K562 treated with DMSO at 1 percent for 12 hours (cell line): Measurements from ENCODE around the gene DDX42. TPM values are rescaled to one million over a fixed set of nuclear protein-coding genes. Genes with fewer than 3 reads are reported as not detected.

Experiments
- total RNA-seq: library from RNA; unstranded; fragments of 300-600 nt; gene quantifications from 2 replicates; pipeline ENCODE4 v1.2.3, GENCODE V29; 2022; ENCODE audit not compliant: insufficient read depth

Gene DDX42, protein sequence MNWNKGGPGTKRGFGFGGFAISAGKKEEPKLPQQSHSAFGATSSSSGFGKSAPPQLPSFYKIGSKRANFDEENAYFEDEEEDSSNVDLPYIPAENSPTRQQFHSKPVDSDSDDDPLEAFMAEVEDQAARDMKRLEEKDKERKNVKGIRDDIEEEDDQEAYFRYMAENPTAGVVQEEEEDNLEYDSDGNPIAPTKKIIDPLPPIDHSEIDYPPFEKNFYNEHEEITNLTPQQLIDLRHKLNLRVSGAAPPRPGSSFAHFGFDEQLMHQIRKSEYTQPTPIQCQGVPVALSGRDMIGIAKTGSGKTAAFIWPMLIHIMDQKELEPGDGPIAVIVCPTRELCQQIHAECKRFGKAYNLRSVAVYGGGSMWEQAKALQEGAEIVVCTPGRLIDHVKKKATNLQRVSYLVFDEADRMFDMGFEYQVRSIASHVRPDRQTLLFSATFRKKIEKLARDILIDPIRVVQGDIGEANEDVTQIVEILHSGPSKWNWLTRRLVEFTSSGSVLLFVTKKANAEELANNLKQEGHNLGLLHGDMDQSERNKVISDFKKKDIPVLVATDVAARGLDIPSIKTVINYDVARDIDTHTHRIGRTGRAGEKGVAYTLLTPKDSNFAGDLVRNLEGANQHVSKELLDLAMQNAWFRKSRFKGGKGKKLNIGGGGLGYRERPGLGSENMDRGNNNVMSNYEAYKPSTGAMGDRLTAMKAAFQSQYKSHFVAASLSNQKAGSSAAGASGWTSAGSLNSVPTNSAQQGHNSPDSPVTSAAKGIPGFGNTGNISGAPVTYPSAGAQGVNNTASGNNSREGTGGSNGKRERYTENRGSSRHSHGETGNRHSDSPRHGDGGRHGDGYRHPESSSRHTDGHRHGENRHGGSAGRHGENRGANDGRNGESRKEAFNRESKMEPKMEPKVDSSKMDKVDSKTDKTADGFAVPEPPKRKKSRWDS
- 21.4 and 68.9 TPM in 2 replicates for total RNA-seq

DNA sequence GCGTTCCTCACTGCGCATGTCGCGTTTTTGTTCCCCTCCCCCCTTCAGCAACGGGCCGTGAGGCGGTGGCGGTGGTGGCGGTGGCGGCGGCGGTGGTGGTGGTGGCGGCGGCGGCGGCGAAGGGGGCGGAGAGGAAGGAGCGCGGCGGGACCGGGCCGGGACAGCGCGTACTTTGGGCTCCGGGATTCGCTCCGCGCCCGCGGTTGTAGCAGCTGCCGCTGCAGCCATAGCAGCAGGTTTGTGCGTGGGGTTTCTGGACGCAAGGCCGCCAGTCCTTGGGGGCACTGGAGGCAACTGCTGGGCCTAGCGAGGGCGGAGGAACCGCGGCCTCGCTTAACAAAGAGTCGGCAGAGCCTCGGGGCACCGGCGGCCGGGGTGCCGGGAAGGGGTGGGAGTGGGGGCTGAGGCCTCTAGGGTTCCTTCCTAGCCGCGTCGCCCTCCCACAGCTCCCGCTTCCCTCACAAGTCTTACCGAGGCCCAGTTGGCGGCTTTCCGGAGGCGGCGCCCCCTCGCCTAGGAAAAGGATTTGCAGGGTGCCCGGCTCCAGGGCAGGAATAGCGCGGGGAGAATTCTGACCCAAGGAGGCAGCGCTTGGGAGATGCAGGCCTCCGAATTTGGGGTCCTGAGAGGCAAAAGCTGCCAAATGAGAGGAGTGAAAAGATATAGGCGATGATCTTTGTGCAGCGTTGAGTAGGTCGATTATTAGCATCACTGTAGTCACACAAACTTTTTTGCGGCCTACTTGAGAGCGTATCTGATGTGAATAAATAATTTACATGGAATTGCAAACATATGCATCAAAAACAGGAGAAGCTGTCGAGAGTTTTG is at the start of gene DDX42:
Gene DDX42, plus strand, starts transcription at position 30 of the 828 bp plus-strand sequence. CDS start 12,880 bp downstream, outside the sequence.

DNA sequence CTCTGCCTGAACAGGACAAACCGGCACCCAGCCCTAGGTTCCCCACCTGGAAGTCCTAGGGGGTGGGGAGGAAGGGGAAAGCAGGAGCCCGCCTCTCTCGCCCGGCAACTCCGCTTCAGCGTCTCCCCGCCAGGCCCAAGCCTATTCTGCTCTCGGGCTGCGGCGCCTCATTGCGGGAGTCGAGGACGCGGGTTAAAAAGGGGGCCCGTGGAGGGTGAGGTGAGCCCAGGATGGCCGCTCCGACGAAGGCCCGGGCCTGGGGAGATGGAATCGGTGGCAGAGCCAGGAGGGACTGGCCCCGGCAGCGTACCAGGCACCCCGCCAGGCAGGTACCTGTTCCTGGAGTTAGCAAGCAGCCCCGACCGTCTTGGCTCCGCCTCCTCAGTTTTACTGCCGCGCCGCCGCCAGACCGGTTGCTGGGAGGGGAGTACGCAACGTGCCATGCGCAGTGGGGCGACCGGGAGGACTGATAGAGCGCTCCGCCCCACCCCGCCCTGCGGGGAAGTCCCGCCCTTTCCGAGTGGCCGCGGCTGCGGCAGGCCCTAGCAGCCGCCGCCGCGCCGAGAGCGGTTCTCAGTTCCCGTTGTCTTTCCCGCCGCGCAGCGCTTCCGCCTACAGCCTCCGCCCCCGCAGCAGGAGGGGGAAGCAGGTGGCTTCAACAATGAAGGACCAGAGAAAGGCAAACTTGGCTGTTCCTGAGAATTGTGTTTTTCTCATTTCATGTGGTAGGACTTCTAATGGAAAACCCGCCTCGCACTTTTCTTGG is 32.4 kb upstream of the DDX42 start, which contains the start of gene STRADA:
Gene STRADA, minus strand, starts transcription at position 392 of the 766 bp plus-strand sequence. CDS start 13,430 bp downstream, outside the sequence.

DNA sequence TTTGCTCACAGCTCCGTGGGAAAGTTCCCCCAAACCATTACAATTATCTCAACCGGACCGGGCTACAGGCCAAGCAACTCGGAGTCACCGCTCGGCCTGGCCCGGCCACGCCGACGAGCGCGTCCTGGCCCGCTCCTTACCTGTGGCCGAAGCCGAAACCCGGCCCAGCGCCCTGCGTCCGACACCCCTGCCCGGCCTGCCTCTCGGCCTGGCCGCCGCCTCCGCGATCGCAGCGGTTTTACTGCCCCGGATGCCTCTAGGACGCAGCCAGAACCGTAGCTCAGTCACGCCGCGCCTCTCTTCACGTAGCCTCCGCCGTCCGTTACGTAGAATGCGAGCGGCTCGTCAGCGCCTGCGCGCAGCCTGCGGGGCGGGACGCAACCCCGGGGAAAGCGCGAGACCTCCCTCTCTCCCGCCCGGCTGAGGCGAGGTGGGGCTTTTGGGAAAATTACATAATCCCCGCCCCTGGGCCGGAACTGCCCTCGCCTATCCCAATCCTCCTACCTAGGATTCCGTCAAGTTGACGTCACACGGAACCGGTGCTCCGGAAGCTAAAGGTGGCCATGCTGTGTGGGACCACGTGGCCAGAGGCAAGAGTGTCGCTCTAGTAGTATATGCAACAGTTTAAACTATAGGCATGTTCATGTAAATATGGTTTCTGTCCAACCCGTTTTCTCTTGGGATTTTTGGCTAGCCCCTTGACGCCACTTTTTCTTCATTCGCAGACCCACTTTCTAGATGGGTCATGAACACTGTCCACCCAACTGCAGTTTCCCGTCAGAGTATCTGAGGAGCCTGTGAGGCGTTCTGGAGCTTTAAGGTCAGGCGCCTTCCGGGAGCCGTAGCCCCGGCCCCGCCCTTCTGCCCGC is 464 bp upstream of the DDX42 start, which contains the start of gene CCDC47:
Gene CCDC47, minus strand, starts transcription at position 326 of the 869 bp plus-strand sequence. CDS start 7,422 bp downstream, outside the sequence.

DNA sequence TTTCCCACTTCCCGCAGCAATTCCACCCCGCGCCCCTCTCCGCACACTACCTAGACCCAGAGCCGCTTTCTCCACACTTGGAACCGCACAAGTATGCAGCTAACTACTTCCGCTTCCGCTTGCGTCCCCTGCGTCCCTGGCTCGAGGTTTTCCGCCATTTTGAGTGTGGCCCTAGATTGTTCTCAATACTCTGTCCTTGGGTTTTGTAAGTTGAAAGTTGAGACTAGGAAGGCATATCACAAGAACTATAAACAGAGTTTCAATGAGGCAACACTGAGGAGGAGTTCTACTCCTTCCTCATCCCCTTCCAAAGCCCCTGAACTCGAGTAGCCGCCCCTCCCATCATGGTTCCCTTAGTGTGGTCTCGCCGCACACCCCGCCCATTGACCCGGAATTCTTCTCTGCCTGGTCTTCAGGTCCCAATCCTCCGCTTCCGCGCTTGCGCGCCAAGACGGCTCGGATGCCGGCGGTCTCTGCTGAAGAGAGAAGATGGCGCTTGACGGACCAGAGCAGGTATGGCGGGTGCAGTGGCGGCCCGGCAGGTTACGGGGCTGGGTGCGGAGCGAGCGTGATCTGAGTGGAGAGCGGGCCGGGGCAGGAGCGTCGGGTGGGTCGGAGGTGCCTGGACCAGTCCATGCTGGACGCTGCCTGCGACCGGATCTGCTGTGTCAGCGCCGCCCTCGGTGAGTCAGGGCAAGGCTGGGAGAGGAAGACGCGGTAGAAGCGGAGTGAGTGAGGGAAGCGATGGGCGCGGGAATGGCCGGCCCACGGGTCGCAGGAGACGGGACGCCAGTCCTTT is 53.2 kb downstream of the DDX42 start, which contains the start of the genes FTSJ3 and PSMC5:
Gene FTSJ3, minus strand, starts transcription at position 662 of the 799 bp plus-strand sequence. CDS start 761 bp downstream, outside the sequence.
Gene PSMC5, plus strand, starts transcription at position 430 of the 799 bp plus-strand sequence. Its CDS starts 60 bp downstream, at position 490.

DNA sequence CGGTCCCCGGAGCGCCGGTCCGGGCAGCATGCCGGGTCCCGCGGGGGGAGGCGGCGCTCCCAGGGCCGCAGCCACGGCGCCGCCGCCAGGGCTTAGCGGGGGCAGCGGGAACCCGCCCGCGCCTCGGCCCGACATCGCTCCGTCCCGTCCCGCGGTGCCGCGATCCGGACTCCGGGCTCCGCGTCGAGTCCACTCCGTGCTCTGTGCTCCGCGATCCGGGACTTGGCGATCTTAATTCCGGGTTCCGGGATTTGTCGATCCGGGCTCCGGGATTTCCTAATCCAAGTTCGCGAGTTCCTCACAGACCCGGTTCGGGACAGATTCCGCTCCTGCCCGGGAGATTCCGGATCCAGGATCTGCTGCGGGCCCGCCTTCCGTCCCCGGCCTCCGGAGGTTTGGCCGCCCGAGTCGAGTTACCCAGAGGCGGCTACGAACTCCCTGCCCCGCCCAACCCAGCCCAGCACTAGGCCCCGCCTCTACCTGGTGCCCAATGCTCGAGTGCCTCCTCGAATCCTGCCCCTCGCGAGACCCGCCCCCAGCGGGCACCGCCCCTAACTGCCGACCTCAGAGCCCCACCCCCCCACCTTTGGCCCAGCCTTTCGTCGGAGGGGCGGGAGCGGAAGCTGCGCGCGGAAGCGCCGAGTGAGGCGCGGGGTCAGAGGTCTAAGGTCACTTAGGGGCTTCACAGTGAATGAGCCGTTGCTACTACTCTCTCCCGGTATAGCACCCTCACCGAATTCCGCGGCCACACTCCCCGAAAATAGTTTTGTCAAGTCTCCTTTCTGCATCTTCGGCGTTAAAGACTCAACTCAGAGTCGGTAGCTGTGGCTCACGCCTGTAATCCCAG is 68.8 kb downstream of the DDX42 start, which contains the start of gene SMARCD2:
Gene SMARCD2, minus strand, starts transcription at position 146 of the 847 bp plus-strand sequence. Its CDS starts 11 bp downstream, at position 135.

Other genes with a start within 250 kb of the DDX42 start
- gene DCAF7, start 223.7 kb upstream of the DDX42 start, total RNA-seq = 35.0 and 101 TPM in 2 replicates
- 39.9 and 42.0 TPM in 2 replicates for gene TACO1, start 173.3 kb upstream of the DDX42 start, total RNA-seq
- 13.4 and 29.5 TPM in 2 replicates for gene MAP3K3, start 151.8 kb upstream of the DDX42 start, total RNA-seq
- 3.1 and 3.3 TPM in 2 replicates for gene LIMD2, start 74.0 kb upstream of the DDX42 start, total RNA-seq
- 24.8 and 42.2 TPM in 2 replicates for gene STRADA, start 32.4 kb upstream of the DDX42 start, total RNA-seq
- gene CCDC47, start 573 bp upstream of the DDX42 start, total RNA-seq = 29.2 and 72.5 TPM in 2 replicates
- gene PSMC5, start 53.3 kb downstream of the DDX42 start, total RNA-seq = 136 and 182 TPM in 2 replicates
- 16.3 and 27.0 TPM in 2 replicates for gene FTSJ3, start 53.5 kb downstream of the DDX42 start, total RNA-seq
- gene SMARCD2, start 68.5 kb downstream of the DDX42 start, total RNA-seq = 58.2 and 91.2 TPM in 2 replicates
- 0.41 TPM in 1 of 2 replicates, not detected in the other for gene CSH2, start 99.5 kb downstream of the DDX42 start, total RNA-seq
- gene GH2, start 107.8 kb downstream of the DDX42 start, total RNA-seq = not detected in 2 replicates
- gene CSH1, start 122.4 kb downstream of the DDX42 start, total RNA-seq = not detected in 2 replicates
- gene CSHL1, start 137.1 kb downstream of the DDX42 start, total RNA-seq = not detected in 2 replicates
- not detected in 2 replicates for gene GH1, start 144.7 kb downstream of the DDX42 start, total RNA-seq
- not detected in 2 replicates for gene CD79B, start 158.2 kb downstream of the DDX42 start, total RNA-seq
- 0.22 and 0.44 TPM in 2 replicates for gene SCN4A, start 198.7 kb downstream of the DDX42 start, total RNA-seq
- 0.81 and 3.2 TPM in 2 replicates for gene PRR29, start 224.2 kb downstream of the DDX42 start, total RNA-seq
- gene ICAM2, start 246.5 kb downstream of the DDX42 start, total RNA-seq = 40.6 and 54.9 TPM in 2 replicates